Neural cell (in vitro differentiated cells): ENCODE data around the gene CWC27. TPM values are rescaled to one million over a fixed set of nuclear protein-coding genes. Genes with fewer than 3 reads are reported as not detected.

Experiments
- H2AFZ ChIP-seq: fragments of 200-600, 300-800 bp; sonication (generic), shearing (Covaris generic); 2 replicates; pipeline ENCODE4 v1.6.0; 2014; ENCODE audit warnings: low read depth, mild to moderate bottlenecking, antibody characterized with exemption, low read length, moderate library complexity
- H3F3A ChIP-seq: fragments of 200-600 bp; shearing (Covaris generic); 2 replicates; pipeline ENCODE4 v1.6.1; 2016; ENCODE audit warnings: mild to moderate bottlenecking, moderate library complexity, mixed read lengths, antibody characterized with exemption, low read length; ENCODE audit not compliant: insufficient read depth, poor library complexity, severe bottlenecking
- H3K27ac ChIP-seq: fragments of 200-600, 300-800 bp; sonication (generic), shearing (Covaris generic); 2 replicates; pipeline ENCODE4 v1.5.1; 2014; ENCODE audit warnings: mild to moderate bottlenecking, low read length, moderate library complexity
- H3K27me3 ChIP-seq: fragments of 300-800, 200-600 bp; sonication (generic), shearing (Covaris generic); 2 replicates; pipeline ENCODE4 v1.6.0; 2014; ENCODE audit warnings: mild to moderate bottlenecking, low read depth, low read length, moderate library complexity; ENCODE audit not compliant: insufficient read depth
- H3K36me3 ChIP-seq: fragments of 300-800, 200-600 bp; sonication (generic), shearing (Covaris generic); 2 replicates; pipeline ENCODE4 v1.5.1; 2014; ENCODE audit warnings: mild to moderate bottlenecking, antibody characterized with exemption, low read length, moderate library complexity; ENCODE audit not compliant: insufficient read depth
- H3K4me2 ChIP-seq: fragments of 300-800, 200-600 bp; sonication (generic), shearing (Covaris generic); 2 replicates; pipeline ENCODE4 v1.6.0; 2014; ENCODE audit warnings: mild to moderate bottlenecking, low read length
- H3K4me3 ChIP-seq: fragments of 300-800, 200-600 bp; sonication (generic), shearing (Covaris generic); 2 replicates; pipeline ENCODE4 v1.5.1; 2014; ENCODE audit warnings: mild to moderate bottlenecking, low read length, moderate library complexity
- H3K79me2 ChIP-seq: fragments of 200-600 bp; shearing (Covaris generic); replicated peaks from 2 replicates; pipeline ENCODE4 v1.6.0; 2014; ENCODE audit warnings: mild to moderate bottlenecking, low read length, moderate library complexity; ENCODE audit not compliant: insufficient read depth
- H3K9ac ChIP-seq: fragments of 300-800, 200-600 bp; sonication (generic), shearing (Covaris generic); 2 replicates; pipeline ENCODE4 v1.6.1; 2016; ENCODE audit warnings: mild to moderate bottlenecking, low read length, mixed read lengths
- H3K9me2 ChIP-seq: fragments of 200-600 bp; shearing (Covaris generic); 2 replicates; pipeline ENCODE4 v1.6.1; 2016; ENCODE audit warnings: mild to moderate bottlenecking, low read length, mixed read lengths; ENCODE audit not compliant: insufficient read depth
- H3K9me3 ChIP-seq: fragments of 200-600, 300-800 bp; sonication (generic), shearing (Covaris generic); 2 replicates; pipeline ENCODE4 v1.6.1; 2016; ENCODE audit warnings: mild to moderate bottlenecking, mixed run types, low read length, moderate library complexity, mixed read lengths
- H4K20me1 ChIP-seq: fragments of 200-600 bp; shearing (Covaris generic); 2 replicates; pipeline ENCODE4 v1.6.1; 2016; ENCODE audit warnings: mild to moderate bottlenecking, mixed run types; ENCODE audit not compliant: insufficient read depth
- EP300 ChIP-seq: fragments of 450-650 bp; conservative IDR thresholded peaks from 2 replicates; pipeline ENCODE4 v1.6.1; 2014; ENCODE audit warnings: antibody characterized with exemption, mild to moderate bottlenecking, moderate library complexity; ENCODE audit not compliant: poor library complexity, severe bottlenecking
- EZH2 ChIP-seq: fragments of 200-600, 300-800 bp; shearing (Covaris generic), sonication (generic); IDR thresholded peaks from 2 replicates; pipeline ENCODE4 v1.6.1; 2014; ENCODE audit warnings: antibody characterized with exemption, low read length, borderline replicate concordance, mild to moderate bottlenecking; ENCODE audit not compliant: insufficient read depth, poor library complexity, severe bottlenecking
- MXI1 ChIP-seq: fragments of 450-650 bp; conservative IDR thresholded peaks from 2 replicates; pipeline ENCODE4 v1.6.1; 2014; ENCODE audit warnings: antibody characterized with exemption, mild to moderate bottlenecking; ENCODE audit not compliant: poor library complexity, severe bottlenecking
- POLR2AphosphoS5 ChIP-seq: IDR thresholded peaks from 2 replicates; pipeline ENCODE4 v1.6.1; 2012
- RAD21 ChIP-seq: fragments of 450-650 bp; conservative IDR thresholded peaks from 2 replicates; pipeline ENCODE4 v1.6.1; 2014; ENCODE audit warnings: antibody characterized with exemption, mild to moderate bottlenecking, moderate library complexity
- SMC3 ChIP-seq: fragments of 450-650 bp; conservative IDR thresholded peaks from 2 replicates; pipeline ENCODE4 v1.6.1; 2014; ENCODE audit warnings: antibody characterized with exemption, mild to moderate bottlenecking, moderate library complexity; ENCODE audit not compliant: poor library complexity
- TAF1 ChIP-seq: IDR thresholded peaks from 2 replicates; pipeline ENCODE4 v1.6.1; 2012; ENCODE audit warnings: low read depth
- polyA plus RNA-seq: library from polyadenylated mRNA; depleted of rRNA; stranded (reverse); fragments of >200 nt; gene quantifications from 2 replicates; pipeline ENCODE4 v1.2.3, GENCODE V29; 2014
- TF ChIP-seq, protein P1 (sequence below): IDR thresholded peaks from 2 replicates; pipeline ENCODE4 v1.6.1; 2012; ENCODE audit warnings: borderline replicate concordance
- TF ChIP-seq, protein P2 (sequence below): fragments of 450-650 bp; IDR thresholded peaks from 2 replicates; pipeline ENCODE4 v1.5.1; 2014; ENCODE audit warnings: antibody characterized with exemption, mild to moderate bottlenecking, moderate library complexity; ENCODE audit not compliant: poor library complexity, severe bottlenecking

The CWC27 gene
- polyA plus RNA-seq, 1 donor from 2014 or later: 26.2 TPM

DNA sequence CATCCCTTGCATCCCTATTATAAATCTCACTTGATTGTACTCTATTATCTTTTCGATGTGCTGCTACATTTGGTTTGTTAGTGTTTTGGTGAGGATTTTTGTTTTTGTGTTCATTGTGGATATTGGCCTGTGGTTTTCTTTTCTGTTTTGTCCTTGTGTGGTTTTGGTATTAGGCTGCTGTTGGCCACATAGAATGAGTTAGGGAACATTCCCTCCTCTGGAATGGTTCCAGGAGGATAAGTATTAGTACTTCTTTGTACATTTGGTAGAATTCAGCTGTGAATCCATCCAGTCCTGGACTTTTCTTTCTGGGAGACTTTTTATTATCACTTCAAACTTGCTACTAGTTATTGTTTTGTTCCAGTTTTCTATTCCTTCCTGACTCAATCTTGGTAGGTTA, 287.2 kb downstream of the CWC27 start:
- H3K27me3 ChIP-seq: no peaks in the 10 kb centered on the region
- H3K9me2 ChIP-seq: no peaks in the 10 kb centered on the region
- no peak overlapping the region for H3K4me2 ChIP-seq
- H3K27ac ChIP-seq: no peak overlapping the region
- TF ChIP-seq, protein P1, sequence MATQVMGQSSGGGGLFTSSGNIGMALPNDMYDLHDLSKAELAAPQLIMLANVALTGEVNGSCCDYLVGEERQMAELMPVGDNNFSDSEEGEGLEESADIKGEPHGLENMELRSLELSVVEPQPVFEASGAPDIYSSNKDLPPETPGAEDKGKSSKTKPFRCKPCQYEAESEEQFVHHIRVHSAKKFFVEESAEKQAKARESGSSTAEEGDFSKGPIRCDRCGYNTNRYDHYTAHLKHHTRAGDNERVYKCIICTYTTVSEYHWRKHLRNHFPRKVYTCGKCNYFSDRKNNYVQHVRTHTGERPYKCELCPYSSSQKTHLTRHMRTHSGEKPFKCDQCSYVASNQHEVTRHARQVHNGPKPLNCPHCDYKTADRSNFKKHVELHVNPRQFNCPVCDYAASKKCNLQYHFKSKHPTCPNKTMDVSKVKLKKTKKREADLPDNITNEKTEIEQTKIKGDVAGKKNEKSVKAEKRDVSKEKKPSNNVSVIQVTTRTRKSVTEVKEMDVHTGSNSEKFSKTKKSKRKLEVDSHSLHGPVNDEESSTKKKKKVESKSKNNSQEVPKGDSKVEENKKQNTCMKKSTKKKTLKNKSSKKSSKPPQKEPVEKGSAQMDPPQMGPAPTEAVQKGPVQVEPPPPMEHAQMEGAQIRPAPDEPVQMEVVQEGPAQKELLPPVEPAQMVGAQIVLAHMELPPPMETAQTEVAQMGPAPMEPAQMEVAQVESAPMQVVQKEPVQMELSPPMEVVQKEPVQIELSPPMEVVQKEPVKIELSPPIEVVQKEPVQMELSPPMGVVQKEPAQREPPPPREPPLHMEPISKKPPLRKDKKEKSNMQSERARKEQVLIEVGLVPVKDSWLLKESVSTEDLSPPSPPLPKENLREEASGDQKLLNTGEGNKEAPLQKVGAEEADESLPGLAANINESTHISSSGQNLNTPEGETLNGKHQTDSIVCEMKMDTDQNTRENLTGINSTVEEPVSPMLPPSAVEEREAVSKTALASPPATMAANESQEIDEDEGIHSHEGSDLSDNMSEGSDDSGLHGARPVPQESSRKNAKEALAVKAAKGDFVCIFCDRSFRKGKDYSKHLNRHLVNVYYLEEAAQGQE: no peak
- TF ChIP-seq RAD21: no peak
- TF ChIP-seq, protein P2, sequence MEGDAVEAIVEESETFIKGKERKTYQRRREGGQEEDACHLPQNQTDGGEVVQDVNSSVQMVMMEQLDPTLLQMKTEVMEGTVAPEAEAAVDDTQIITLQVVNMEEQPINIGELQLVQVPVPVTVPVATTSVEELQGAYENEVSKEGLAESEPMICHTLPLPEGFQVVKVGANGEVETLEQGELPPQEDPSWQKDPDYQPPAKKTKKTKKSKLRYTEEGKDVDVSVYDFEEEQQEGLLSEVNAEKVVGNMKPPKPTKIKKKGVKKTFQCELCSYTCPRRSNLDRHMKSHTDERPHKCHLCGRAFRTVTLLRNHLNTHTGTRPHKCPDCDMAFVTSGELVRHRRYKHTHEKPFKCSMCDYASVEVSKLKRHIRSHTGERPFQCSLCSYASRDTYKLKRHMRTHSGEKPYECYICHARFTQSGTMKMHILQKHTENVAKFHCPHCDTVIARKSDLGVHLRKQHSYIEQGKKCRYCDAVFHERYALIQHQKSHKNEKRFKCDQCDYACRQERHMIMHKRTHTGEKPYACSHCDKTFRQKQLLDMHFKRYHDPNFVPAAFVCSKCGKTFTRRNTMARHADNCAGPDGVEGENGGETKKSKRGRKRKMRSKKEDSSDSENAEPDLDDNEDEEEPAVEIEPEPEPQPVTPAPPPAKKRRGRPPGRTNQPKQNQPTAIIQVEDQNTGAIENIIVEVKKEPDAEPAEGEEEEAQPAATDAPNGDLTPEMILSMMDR: no peak
- no peak for TF ChIP-seq POLR2AphosphoS5
- no peak for TF ChIP-seq EP300
- no peak for TF ChIP-seq TAF1
- no peak for TF ChIP-seq EZH2
- no peak for TF ChIP-seq MXI1
- no peak for TF ChIP-seq SMC3
- H3K4me3 ChIP-seq: no peak overlapping the region
- no peak overlapping the region for H2AFZ ChIP-seq
- no peak overlapping the region for H3K9ac ChIP-seq
- H3F3A ChIP-seq: no peaks in the 10 kb centered on the region
- no peaks in the 10 kb centered on the region for H3K79me2 ChIP-seq
- H3K9me3 ChIP-seq: no peaks in the 10 kb centered on the region
- H3K36me3 ChIP-seq: no peaks in the 10 kb centered on the region
- H4K20me1 ChIP-seq: no peaks in the 10 kb centered on the region

DNA sequence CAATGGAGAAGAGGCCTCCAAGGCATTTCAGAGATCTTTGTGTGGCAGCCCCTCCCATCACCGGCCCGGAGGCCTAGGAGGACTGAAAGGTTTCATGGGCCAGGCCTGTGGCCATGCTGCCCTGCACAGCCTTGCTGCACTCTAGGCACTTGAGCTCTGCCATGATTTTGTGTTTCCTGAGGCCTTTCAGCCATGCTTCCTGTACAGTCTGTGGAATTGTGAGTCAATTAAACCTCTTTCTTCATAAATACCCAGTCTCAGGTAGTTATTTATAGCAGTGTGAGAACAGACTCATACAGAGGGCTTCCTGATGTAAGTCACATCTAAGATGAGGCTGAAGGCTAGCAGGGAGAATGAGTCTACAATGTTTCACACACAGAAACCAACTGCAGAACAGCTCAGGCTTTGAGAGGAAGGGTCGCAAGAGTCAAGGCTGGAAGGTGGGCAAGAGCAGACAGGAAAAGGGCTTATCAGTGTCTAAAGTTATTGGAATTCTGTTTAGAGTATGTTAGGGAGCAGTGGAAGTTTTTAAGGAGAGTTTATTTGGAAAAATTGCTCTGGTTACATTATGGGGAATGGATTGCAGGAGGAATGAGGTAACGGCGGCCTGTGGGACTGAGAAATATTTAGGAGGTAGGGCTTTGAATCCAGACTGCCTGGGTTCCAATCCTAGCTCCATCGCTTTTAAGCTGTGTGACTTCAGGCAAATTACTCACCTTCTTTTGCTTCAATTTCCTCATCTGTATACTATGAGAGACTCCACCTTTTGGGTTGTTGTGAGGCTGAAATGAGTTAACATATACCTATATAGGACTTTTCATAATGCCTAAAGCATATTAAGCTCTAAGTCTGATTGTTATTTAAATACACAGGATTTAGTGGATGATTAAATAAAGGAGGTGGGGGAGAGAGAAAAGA, 291.2 kb downstream of the CWC27 start:
- TF ChIP-seq TAF1 (no peak), POLR2AphosphoS5 (no peak), MXI1 (no peak), EZH2 (no peak), RAD21 (no peak), SMC3 (no peak), EP300 (no peak)
- TF ChIP-seq, protein P2: no peak
- TF ChIP-seq, protein P1: no peak
- Histone ChIP-seq H3F3A (no peaks in the 10 kb centered on the region), H3K79me2 (no peaks in the 10 kb centered on the region), H3K36me3 (no peaks in the 10 kb centered on the region), H3K27ac (no peak overlapping the region), H3K9ac (no peak overlapping the region), H2AFZ (no peak overlapping the region), H3K4me2 (no peak overlapping the region), H3K9me3 (no peaks in the 10 kb centered on the region), H4K20me1 (no peaks in the 10 kb centered on the region), H3K4me3 (no peak overlapping the region), H3K27me3 (no peaks in the 10 kb centered on the region), H3K9me2 (no peaks in the 10 kb centered on the region)
